Measurements from ENCODE around the gene SLIT3. TPM values are rescaled to one million over a fixed set of nuclear protein-coding genes. Genes with fewer than 3 reads are reported as not detected.

The SLIT3 gene
- total RNA-seq, 1 donor from 2014 or later, result 70.0 TPM

- ATAC-seq, result no peak
- intact Hi-C loops (cut with DNase I), result no loop called here
- no peak for TF ChIP-seq CTCF (IDR thresholded peaks at IDR 0.05)
- no peak for DNase-seq
- no peaks in the 10 kb centered on the region for H3K27me3 ChIP-seq
- H3K4me1 ChIP-seq, result no peaks in the 10 kb centered on the region
- no peaks in the 10 kb centered on the region for H3K36me3 ChIP-seq
- no peaks in the 10 kb centered on the region for H3K9me3 ChIP-seq
- H3K27ac ChIP-seq, result no peak overlapping the region
- no peak overlapping the region for H3K4me3 ChIP-seq
Observed at GRCh38 chr5:169099801-169100734, 200.9 kb downstream of the SLIT3 start.

GRCh38 chr5:169098331-169099121, 202.4 kb downstream of the SLIT3 start:
- no peaks in the 10 kb centered on the region for H3K27me3 ChIP-seq
- no peaks in the 10 kb centered on the region for H3K9me3 ChIP-seq
- no peaks in the 10 kb centered on the region for H3K36me3 ChIP-seq
- intact Hi-C loops (cut with DNase I), result no loop called here
- TF ChIP-seq CTCF (IDR thresholded peaks at IDR 0.05), result no peak
- DNase-seq (no peak), ATAC-seq (no peak)
- H3K4me3 ChIP-seq, result no peak overlapping the region
- H3K4me1 ChIP-seq, result no peaks in the 10 kb centered on the region
- no peak overlapping the region for H3K27ac ChIP-seq

GRCh38 chr5:169097374-169098326, 203.3 kb downstream of the SLIT3 start:
- Histone ChIP-seq H3K27ac (no peak overlapping the region), H3K27me3 (no peaks in the 10 kb centered on the region), H3K4me3 (no peak overlapping the region), H3K4me1 (no peaks in the 10 kb centered on the region), H3K36me3 (no peaks in the 10 kb centered on the region), H3K9me3 (no peaks in the 10 kb centered on the region)
- no peak for DNase-seq
- no peak for ATAC-seq
- TF ChIP-seq CTCF (IDR thresholded peaks at IDR 0.05), result no peak
- intact Hi-C loops (cut with DNase I), result no loop called here

GRCh38 chr5:169095976-169096375, 205.0 kb downstream of the SLIT3 start:
- ATAC-seq, result no peak
- Histone ChIP-seq H3K9me3 (no peaks in the 10 kb centered on the region), H3K4me3 (no peak overlapping the region), H3K4me1 (no peaks in the 10 kb centered on the region), H3K36me3 (no peaks in the 10 kb centered on the region), H3K27me3 (no peaks in the 10 kb centered on the region), H3K27ac (no peak overlapping the region)
- TF ChIP-seq CTCF (IDR thresholded peaks at IDR 0.05), result no peak
- DNase-seq, result no peak
- intact Hi-C loops (cut with DNase I), result no loop called here

- Histone ChIP-seq H3K4me3 (no peak overlapping the region), H3K9me3 (no peaks in the 10 kb centered on the region), H3K36me3 (no peaks in the 10 kb centered on the region), H3K27me3 (no peaks in the 10 kb centered on the region), H3K27ac (no peak overlapping the region), H3K4me1 (no peaks in the 10 kb centered on the region)
- no peak for ATAC-seq
- no peak for TF ChIP-seq CTCF (IDR thresholded peaks at IDR 0.05)
- DNase-seq, result no peak
- intact Hi-C loops (cut with DNase I), result no loop called here
Observed at GRCh38 chr5:169095410-169095960, 205.5 kb downstream of the SLIT3 start.

Data from upper lobe of right lung (tissue), 1 donor.